HepG2 (cell line): Measurements from ENCODE around the gene B3GNT7. TPM values are rescaled to one million over a fixed set of nuclear protein-coding genes. Genes with fewer than 3 reads are reported as not detected.

Source experiments
- ARNT2 ChIP-seq: sonication (generic); formaldehyde crosslinking; IDR thresholded peaks from 2 replicates; pipeline ENCODE4 v1.8.0; 2022; ENCODE audit warnings: mild to moderate bottlenecking, low read depth, missing genetic modification reagents, moderate library complexity
- HMGA1 ChIP-seq: sonication (generic); formaldehyde crosslinking; conservative IDR thresholded peaks from 2 replicates; pipeline ENCODE4 v1.4.0; 2020; ENCODE audit warnings: missing genetic modification reagents
- JUN ChIP-seq: sonication (generic); formaldehyde crosslinking; IDR thresholded peaks from 2 replicates; pipeline ENCODE4 v1.4.0; 2020; ENCODE audit warnings: mild to moderate bottlenecking, missing genetic modification reagents
- MAZ ChIP-seq, 2 experiments: sonication (generic) in 1 of 2; formaldehyde crosslinking in 1 of 2; IDR thresholded peaks; 2 replicates each; pipeline versions ENCODE4 v1.5.0 to v1.6.1; 2012 to 2020; ENCODE audit warnings: low read depth in 2 of 2, mild to moderate bottlenecking in 2 of 2, borderline replicate concordance in 1 of 2, improper control_type of control experiment in 1 of 2, low read length in 1 of 2, missing genetic modification reagents in 1 of 2, moderate library complexity in 1 of 2
- PAWR ChIP-seq: sonication (generic); formaldehyde crosslinking; IDR thresholded peaks from 2 replicates; pipeline ENCODE4 v1.4.0; 2020; ENCODE audit warnings: missing genetic modification reagents, mild to moderate bottlenecking, borderline replicate concordance
- RBM39 ChIP-seq: fragments of 200-400 bp; formaldehyde crosslinking; IDR thresholded peaks from one replicate; pipeline ENCODE4 v1.6.1; 2018; ENCODE audit warnings: antibody characterized with exemption, mild to moderate bottlenecking, low read depth, low read length; ENCODE audit not compliant: poor library complexity, severe bottlenecking
- RFX1 ChIP-seq: fragments of 450-650 bp; IDR thresholded peaks from 2 replicates; pipeline ENCODE4 v1.6.1; 2017
- SMYD3 ChIP-seq: sonication (generic); formaldehyde crosslinking; IDR thresholded peaks from 2 replicates; pipeline ENCODE4 v1.8.1; 2023; ENCODE audit warnings: mild to moderate bottlenecking, missing genetic modification reagents
- ZNF3 ChIP-seq: IDR thresholded peaks from 2 replicates; pipeline ENCODE4 v1.7.0; 2017; ENCODE audit warnings: inconsistent platforms
- ZNF543 ChIP-seq: sonication (generic); formaldehyde crosslinking; IDR thresholded peaks from 2 replicates; pipeline ENCODE4 v1.4.0; 2020; ENCODE audit warnings: mild to moderate bottlenecking, missing genetic modification reagents
- ZNF709 ChIP-seq: sonication (generic); formaldehyde crosslinking; IDR thresholded peaks from 2 replicates; pipeline ENCODE4 v1.5.0; 2020; ENCODE audit warnings: mild to moderate bottlenecking, missing genetic modification reagents
- ZNF780A ChIP-seq: sonication (generic); formaldehyde crosslinking; IDR thresholded peaks from 2 replicates; pipeline ENCODE4 v1.8.0; 2022; ENCODE audit warnings: mild to moderate bottlenecking, missing genetic modification reagents, moderate library complexity
- polyA plus RNA-seq, 8 experiments: library from polyadenylated mRNA; depleted of rRNA in 3 of 8; stranded (reverse) in 7 of 8; unstranded in 1 of 8; fragments of >200 nt; fragmentation: Illumina TruSeq in 4 of 8; extraction: Trizol in 4 of 8; gene quantifications; 2 replicates each; pipeline versions ENCODE4 v1.2.1 to v1.2.3, GENCODE V29; 2011 to 2016; ENCODE audit warnings: low read depth in 4 of 8, missing spikeins in 1 of 8, mixed read lengths in 1 of 8; ENCODE audit not compliant: insufficient read depth in 1 of 8
- total RNA-seq, 5 experiments: library from RNA; depleted of rRNA; stranded (reverse); fragments of >200 nt; fragmentation: Illumina TruSeq; extraction: Trizol; gene quantifications; 2 replicates each; pipeline ENCODE4 v1.2.3, GENCODE V29; 2016; ENCODE audit warnings: low read depth in 1 of 5
- TF ChIP-seq, protein P1 (sequence below), 2 experiments: sonication (generic) in 1 of 2; formaldehyde crosslinking in 1 of 2; IDR thresholded peaks; 2 replicates each; pipeline versions ENCODE4 v1.6.1 to v1.9.0; 2014 to 2022; ENCODE audit warnings: antibody characterized with exemption in 1 of 2, borderline replicate concordance in 1 of 2, inconsistent platforms in 1 of 2, low read depth in 1 of 2, missing genetic modification reagents in 1 of 2
- TF ChIP-seq, protein P2 (sequence below): sonication (generic); formaldehyde crosslinking; IDR thresholded peaks from 2 replicates; pipeline ENCODE4 v1.4.0; 2020; ENCODE audit warnings: low read depth, mild to moderate bottlenecking, missing genetic modification reagents
- TF ChIP-seq, protein P3 (sequence below): sonication (generic); formaldehyde crosslinking; IDR thresholded peaks from 2 replicates; pipeline ENCODE4 v1.8.0; 2022; ENCODE audit warnings: missing genetic modification reagents, mild to moderate bottlenecking, moderate library complexity, borderline replicate concordance
- TF ChIP-seq, protein P4 (sequence below): sonication (generic); formaldehyde crosslinking; IDR thresholded peaks from 2 replicates; pipeline ENCODE4 v1.4.0; 2020; ENCODE audit warnings: missing genetic modification reagents, borderline replicate concordance

The B3GNT7 gene
- total and polyA plus RNA-seq, 2 of the 13 experiments (the other 11 are each of a cell fraction or from before 2014, with no cell fraction given), result 0.04 to 0.24 TPM

DNA sequence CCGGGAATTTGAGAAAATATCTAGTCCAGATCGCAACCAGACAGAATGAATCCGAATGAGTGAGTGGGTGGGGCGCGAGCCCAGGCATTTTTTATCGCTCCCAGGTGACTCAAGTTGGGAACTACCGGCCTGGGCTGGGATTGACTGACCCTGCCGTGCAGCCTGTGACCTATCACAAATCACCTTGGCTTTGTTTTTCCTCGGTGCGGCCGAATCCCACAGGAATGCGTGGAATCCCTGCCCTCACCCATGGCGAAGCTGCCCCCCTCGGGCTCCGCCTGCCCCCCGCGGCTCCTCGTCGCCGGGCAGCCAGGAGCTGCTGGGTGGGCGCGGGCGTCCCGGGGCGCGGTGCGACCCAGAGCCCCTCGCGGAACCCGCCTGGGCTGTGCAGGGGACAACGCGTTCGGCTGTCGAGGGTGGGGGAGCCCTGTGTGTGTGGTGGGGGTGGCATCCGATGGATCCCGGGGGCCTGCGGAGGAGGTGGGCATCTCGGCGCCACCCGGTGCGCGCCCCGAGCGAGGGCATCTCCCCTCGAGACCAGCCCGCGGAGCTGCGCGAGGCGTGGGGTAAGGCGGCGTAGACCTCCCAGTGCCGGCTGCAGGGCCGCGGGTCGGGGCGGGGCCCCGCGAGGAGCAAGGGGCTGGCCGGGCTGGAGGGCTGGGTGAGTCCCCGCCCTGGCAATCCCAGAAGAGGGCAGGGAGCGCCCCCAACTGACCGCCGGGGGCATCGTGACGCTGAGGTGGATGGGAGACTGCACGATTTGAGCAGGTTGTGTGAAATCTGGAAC lies 16.5 kb downstream of the B3GNT7 start (continued):
- TF ChIP-seq, protein P1, sequence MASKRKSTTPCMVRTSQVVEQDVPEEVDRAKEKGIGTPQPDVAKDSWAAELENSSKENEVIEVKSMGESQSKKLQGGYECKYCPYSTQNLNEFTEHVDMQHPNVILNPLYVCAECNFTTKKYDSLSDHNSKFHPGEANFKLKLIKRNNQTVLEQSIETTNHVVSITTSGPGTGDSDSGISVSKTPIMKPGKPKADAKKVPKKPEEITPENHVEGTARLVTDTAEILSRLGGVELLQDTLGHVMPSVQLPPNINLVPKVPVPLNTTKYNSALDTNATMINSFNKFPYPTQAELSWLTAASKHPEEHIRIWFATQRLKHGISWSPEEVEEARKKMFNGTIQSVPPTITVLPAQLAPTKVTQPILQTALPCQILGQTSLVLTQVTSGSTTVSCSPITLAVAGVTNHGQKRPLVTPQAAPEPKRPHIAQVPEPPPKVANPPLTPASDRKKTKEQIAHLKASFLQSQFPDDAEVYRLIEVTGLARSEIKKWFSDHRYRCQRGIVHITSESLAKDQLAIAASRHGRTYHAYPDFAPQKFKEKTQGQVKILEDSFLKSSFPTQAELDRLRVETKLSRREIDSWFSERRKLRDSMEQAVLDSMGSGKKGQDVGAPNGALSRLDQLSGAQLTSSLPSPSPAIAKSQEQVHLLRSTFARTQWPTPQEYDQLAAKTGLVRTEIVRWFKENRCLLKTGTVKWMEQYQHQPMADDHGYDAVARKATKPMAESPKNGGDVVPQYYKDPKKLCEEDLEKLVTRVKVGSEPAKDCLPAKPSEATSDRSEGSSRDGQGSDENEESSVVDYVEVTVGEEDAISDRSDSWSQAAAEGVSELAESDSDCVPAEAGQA (IDR thresholded peaks at IDR 0.05; ENCODE audit: low read depth), result no peak
- TF ChIP-seq, protein P1 (CRISPR knock-in tag; IDR thresholded peaks at IDR 0.05; ENCODE audit: borderline replicate concordance), result no peak
- TF ChIP-seq ZNF709 (CRISPR knock-in tag), result no peak
- no peak for TF ChIP-seq HMGA1
- TF ChIP-seq, protein P2, sequence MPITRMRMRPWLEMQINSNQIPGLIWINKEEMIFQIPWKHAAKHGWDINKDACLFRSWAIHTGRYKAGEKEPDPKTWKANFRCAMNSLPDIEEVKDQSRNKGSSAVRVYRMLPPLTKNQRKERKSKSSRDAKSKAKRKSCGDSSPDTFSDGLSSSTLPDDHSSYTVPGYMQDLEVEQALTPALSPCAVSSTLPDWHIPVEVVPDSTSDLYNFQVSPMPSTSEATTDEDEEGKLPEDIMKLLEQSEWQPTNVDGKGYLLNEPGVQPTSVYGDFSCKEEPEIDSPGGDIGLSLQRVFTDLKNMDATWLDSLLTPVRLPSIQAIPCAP (CRISPR knock-in tag), result no peak
- TF ChIP-seq, protein P3, sequence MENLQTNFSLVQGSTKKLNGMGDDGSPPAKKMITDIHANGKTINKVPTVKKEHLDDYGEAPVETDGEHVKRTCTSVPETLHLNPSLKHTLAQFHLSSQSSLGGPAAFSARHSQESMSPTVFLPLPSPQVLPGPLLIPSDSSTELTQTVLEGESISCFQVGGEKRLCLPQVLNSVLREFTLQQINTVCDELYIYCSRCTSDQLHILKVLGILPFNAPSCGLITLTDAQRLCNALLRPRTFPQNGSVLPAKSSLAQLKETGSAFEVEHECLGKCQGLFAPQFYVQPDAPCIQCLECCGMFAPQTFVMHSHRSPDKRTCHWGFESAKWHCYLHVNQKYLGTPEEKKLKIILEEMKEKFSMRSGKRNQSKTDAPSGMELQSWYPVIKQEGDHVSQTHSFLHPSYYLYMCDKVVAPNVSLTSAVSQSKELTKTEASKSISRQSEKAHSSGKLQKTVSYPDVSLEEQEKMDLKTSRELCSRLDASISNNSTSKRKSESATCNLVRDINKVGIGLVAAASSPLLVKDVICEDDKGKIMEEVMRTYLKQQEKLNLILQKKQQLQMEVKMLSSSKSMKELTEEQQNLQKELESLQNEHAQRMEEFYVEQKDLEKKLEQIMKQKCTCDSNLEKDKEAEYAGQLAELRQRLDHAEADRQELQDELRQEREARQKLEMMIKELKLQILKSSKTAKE, result no peak
- no peak for TF ChIP-seq PAWR (CRISPR knock-in tag)
- no peak for TF ChIP-seq ZNF543 (CRISPR knock-in tag)
- peak; percentile 51 for TF ChIP-seq RBM39
- no peak for TF ChIP-seq SMYD3 (CRISPR knock-in tag)
- TF ChIP-seq, protein P4, sequence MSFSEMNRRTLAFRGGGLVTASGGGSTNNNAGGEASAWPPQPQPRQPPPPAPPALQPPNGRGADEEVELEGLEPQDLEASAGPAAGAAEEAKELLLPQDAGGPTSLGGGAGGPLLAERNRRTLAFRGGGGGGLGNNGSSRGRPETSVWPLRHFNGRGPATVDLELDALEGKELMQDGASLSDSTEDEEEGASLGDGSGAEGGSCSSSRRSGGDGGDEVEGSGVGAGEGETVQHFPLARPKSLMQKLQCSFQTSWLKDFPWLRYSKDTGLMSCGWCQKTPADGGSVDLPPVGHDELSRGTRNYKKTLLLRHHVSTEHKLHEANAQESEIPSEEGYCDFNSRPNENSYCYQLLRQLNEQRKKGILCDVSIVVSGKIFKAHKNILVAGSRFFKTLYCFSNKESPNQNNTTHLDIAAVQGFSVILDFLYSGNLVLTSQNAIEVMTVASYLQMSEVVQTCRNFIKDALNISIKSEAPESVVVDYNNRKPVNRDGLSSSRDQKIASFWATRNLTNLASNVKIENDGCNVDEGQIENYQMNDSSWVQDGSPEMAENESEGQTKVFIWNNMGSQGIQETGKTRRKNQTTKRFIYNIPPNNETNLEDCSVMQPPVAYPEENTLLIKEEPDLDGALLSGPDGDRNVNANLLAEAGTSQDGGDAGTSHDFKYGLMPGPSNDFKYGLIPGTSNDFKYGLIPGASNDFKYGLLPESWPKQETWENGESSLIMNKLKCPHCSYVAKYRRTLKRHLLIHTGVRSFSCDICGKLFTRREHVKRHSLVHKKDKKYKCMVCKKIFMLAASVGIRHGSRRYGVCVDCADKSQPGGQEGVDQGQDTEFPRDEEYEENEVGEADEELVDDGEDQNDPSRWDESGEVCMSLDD (CRISPR knock-in tag), result no peak
- TF ChIP-seq ZNF3, result no peak
- TF ChIP-seq MAZ (IDR thresholded peaks at IDR 0.05; ENCODE audit: borderline replicate concordance, low read depth, low read length), result peak; percentile 93
- peak; percentile 91 for TF ChIP-seq MAZ (CRISPR knock-in tag; IDR thresholded peaks at IDR 0.05; ENCODE audit: low read depth)
- TF ChIP-seq ARNT2, result peak; percentile 51; the same call in 1 of the 2 replicates
- no peak for TF ChIP-seq ZNF780A (CRISPR knock-in tag)
- TF ChIP-seq RFX1, result no peak
- no peak for TF ChIP-seq JUN
